Right hindlimb (tissue), 1 donor: ENCODE measurements around the gene PADI2.

Source experiments
- DNase-seq: peaks from one replicate; pipeline ENCODE4 v3.0.0-alpha.2; 2018

Gene PADI2

GRCh38 chr1:17053086-17053684, 66.1 kb downstream of the PADI2 start:
- DNase-seq: no peak

GRCh38 chr1:17052641-17053040, 66.6 kb downstream of the PADI2 start:
- DNase-seq: no peak

GRCh38 chr1:17052038-17052437, 67.2 kb downstream of the PADI2 start:
- no peak for DNase-seq

GRCh38 chr1:17047924-17048323, 71.3 kb downstream of the PADI2 start:
- no peak for DNase-seq

GRCh38 chr1:17046334-17046657, 73.0 kb downstream of the PADI2 start:
- DNase-seq: no peak

- no peak for DNase-seq
Measured at GRCh38 chr1:17045634-17046333, 73.5 kb downstream of the PADI2 start.

GRCh38 chr1:17045150-17045549, 74.1 kb downstream of the PADI2 start:
- DNase-seq: no peak

- no peak for DNase-seq
Measured at GRCh38 chr1:17043676-17044075, 75.6 kb downstream of the PADI2 start.

- DNase-seq: no peak
Measured at GRCh38 chr1:17040135-17040534, 79.1 kb downstream of the PADI2 start.

GRCh38 chr1:17039522-17039921, 79.7 kb downstream of the PADI2 start:
- DNase-seq: no peak

GRCh38 chr1:17033481-17033880, 85.8 kb downstream of the PADI2 start:
- no peak for DNase-seq

GRCh38 chr1:17032741-17033140, 86.5 kb downstream of the PADI2 start:
- no peak for DNase-seq

GRCh38 chr1:17031436-17031835, 87.8 kb downstream of the PADI2 start:
- no peak for DNase-seq

GRCh38 chr1:17030206-17030605, 89.0 kb downstream of the PADI2 start:
- DNase-seq: no peak

GRCh38 chr1:17028662-17029188, 90.5 kb downstream of the PADI2 start:
- DNase-seq: no peak

GRCh38 chr1:17027900-17028299, 91.4 kb downstream of the PADI2 start:
- DNase-seq: no peak

GRCh38 chr1:17027403-17027802, 91.8 kb downstream of the PADI2 start:
- no peak for DNase-seq

GRCh38 chr1:17024721-17025120, 94.5 kb downstream of the PADI2 start:
- DNase-seq: no peak

GRCh38 chr1:17023573-17023972, 95.7 kb downstream of the PADI2 start:
- DNase-seq: no peak

GRCh38 chr1:17023102-17023501, 96.1 kb downstream of the PADI2 start:
- DNase-seq: no peak

- no peak for DNase-seq
Measured at GRCh38 chr1:17021896-17022295, 97.4 kb downstream of the PADI2 start.

GRCh38 chr1:17020502-17020901, 98.7 kb downstream of the PADI2 start:
- DNase-seq: no peak

- no peak for DNase-seq
Measured at GRCh38 chr1:17018849-17019248, 100.4 kb downstream of the PADI2 start.

- DNase-seq: no peak
Measured at GRCh38 chr1:17017435-17017834, 101.8 kb downstream of the PADI2 start.
